Erythroblast (primary cell): ENCODE results near the gene ERBB4.

Source experiments
- GATA1 ChIP-seq: IDR thresholded peaks from 2 replicates; pipeline ENCODE4 v1.6.1; 2011; ENCODE audit warnings: low read depth, mild to moderate bottlenecking, control low read depth, low read length, moderate library complexity
- POLR2A ChIP-seq: IDR thresholded peaks from 2 replicates; pipeline ENCODE4 v1.6.1; 2011; ENCODE audit warnings: mild to moderate bottlenecking, low read length

DNA sequence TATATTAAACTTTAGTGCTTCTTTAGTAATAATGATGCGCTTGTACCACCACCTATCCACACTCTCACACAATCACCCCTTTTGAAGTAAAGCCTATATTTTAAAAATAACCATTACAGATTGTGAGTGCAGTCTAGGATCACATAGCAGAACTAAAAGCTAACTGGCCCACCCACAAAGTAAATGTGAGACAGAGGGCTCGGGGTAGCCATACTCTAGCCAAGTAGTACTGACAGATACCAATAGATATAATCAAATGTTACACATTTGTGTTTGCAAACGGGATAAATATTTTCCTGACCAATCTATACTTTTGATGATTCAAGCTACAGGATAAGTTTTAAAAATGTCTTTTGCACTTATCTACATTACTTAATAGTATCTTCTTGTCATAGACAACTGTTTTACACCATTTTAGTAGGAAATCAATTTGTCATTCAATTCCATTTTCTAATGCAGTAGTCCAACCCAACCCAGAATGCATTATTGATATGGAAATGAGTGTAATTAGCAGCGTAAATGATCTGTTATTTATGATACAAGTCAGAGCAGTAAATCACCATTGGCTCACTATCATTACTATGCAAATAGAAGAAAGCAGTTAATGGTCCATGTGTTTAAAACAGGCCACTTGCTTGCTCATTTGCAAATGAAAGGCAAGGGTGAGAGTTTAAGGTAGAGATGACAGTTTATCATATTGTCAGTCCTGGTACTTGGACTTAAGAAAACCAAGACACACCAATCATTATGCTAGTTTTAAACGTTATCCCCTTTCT lies 111.8 kb downstream of the ERBB4 start:
- TF ChIP-seq POLR2A (no peak), GATA1 (no peak)
